GM23248 (cell line): ENCODE data around the gene TLR8. TPM values are rescaled to one million over a fixed set of nuclear protein-coding genes. Genes with fewer than 3 reads are reported as not detected.

Experiments
- DNase-seq: peaks from one replicate; pipeline ENCODE4 v3.0.0-alpha.2; 2015
- H2AFZ ChIP-seq: fragments of 200-600 bp; sonication (generic); 2 replicates; pipeline ENCODE4 v1.6.1; 2016; ENCODE audit warnings: antibody characterized with exemption
- H3F3A ChIP-seq: fragments of 200-600 bp; sonication (generic); 2 replicates; pipeline ENCODE4 v1.6.1; 2016; ENCODE audit warnings: mild to moderate bottlenecking, antibody characterized with exemption, mixed run types; ENCODE audit not compliant: insufficient read depth
- H3K27ac ChIP-seq: fragments of 200-600 bp; sonication (generic); 2 replicates; pipeline ENCODE4 v1.5.1; 2016; ENCODE audit warnings: mild to moderate bottlenecking
- H3K27me3 ChIP-seq: fragments of 200-600 bp; sonication (generic); replicated peaks from 2 replicates; pipeline ENCODE4 v1.6.1; 2016; ENCODE audit warnings: mild to moderate bottlenecking; ENCODE audit not compliant: insufficient read depth
- H3K36me3 ChIP-seq: fragments of 200-600 bp; sonication (generic); 2 replicates; pipeline ENCODE4 v1.6.1; 2016; ENCODE audit warnings: low read depth, mild to moderate bottlenecking
- H3K4me1 ChIP-seq: fragments of 200-600 bp; sonication (generic); 2 replicates; pipeline ENCODE4 v1.6.1; 2016; ENCODE audit warnings: mild to moderate bottlenecking; ENCODE audit not compliant: insufficient read depth
- H3K4me2 ChIP-seq: fragments of 200-600 bp; sonication (generic); one replicate; pipeline ENCODE4 v1.6.1; 2016; ENCODE audit warnings: mild to moderate bottlenecking; ENCODE audit not compliant: unreplicated experiment
- H3K4me3 ChIP-seq: fragments of 200-600 bp; sonication (generic); 2 replicates; pipeline ENCODE4 v1.5.1; 2016; ENCODE audit warnings: mild to moderate bottlenecking
- H3K79me2 ChIP-seq: fragments of 200-600 bp; sonication (generic); 2 replicates; pipeline ENCODE4 v1.6.1; 2016; ENCODE audit warnings: mild to moderate bottlenecking; ENCODE audit not compliant: insufficient read depth
- H3K9ac ChIP-seq: fragments of 200-600 bp; sonication (generic); 2 replicates; pipeline ENCODE4 v1.6.1; 2016; ENCODE audit warnings: mild to moderate bottlenecking
- H3K9me2 ChIP-seq: fragments of 200-600 bp; sonication (generic); 2 replicates; pipeline ENCODE4 v1.6.1; 2016; ENCODE audit warnings: mixed run types, mild to moderate bottlenecking, moderate library complexity; ENCODE audit not compliant: insufficient read depth
- H3K9me3 ChIP-seq: fragments of 200-600 bp; sonication (generic); one replicate; pipeline ENCODE4 v1.6.1; 2017; ENCODE audit warnings: low read depth
- H4K20me1 ChIP-seq: fragments of 200-600 bp; sonication (generic); 2 replicates; pipeline ENCODE4 v1.6.0; 2016; ENCODE audit not compliant: insufficient read depth
- EZH2 ChIP-seq: fragments of 200-600 bp; sonication (generic); IDR thresholded peaks from 2 replicates; pipeline ENCODE4 v1.6.1; 2018; ENCODE audit warnings: antibody characterized with exemption, mild to moderate bottlenecking; ENCODE audit not compliant: insufficient read depth, poor library complexity, severe bottlenecking
- EZH2phosphoT487 ChIP-seq: fragments of 200-600 bp; sonication (generic); IDR thresholded peaks from 2 replicates; pipeline ENCODE4 v1.6.1; 2018; ENCODE audit warnings: antibody characterized with exemption, moderate library complexity, mild to moderate bottlenecking, low read depth; ENCODE audit not compliant: insufficient read depth
- WGBS, 2 experiments: methylation state at CpG; one replicate each; pipeline ENCODE4 v1.1.6; 2015 to 2017; ENCODE audit warnings: low lambda C conversion rate in 2 of 2, low coverage in 1 of 2; ENCODE audit errors: missing lambda C conversion rate in 2 of 2; 5-methylcytosine and 5-hydroxymethylcytosine counted together
- in situ Hi-C: fragments of 300-500 bp; cut with MboI; formaldehyde crosslinking; loops from 2 replicates; pipeline ENCODE4 v1.15.0; 2020
- polyA plus RNA-seq: library from polyadenylated mRNA; unstranded; fragments of >200 nt; fragmentation: Nextera tagmentation; extraction: Ambion mirVana; gene quantifications from 2 replicates; pipeline ENCODE4 v1.2.1, GENCODE V29; 2016
- total RNA-seq: library from RNA; depleted of rRNA; stranded (reverse); fragments of >200 nt; shearing (Covaris generic); gene quantifications from 2 replicates; pipeline ENCODE4 v1.2.3, GENCODE V29; 2014; rRNA removed

The TLR8 gene
- total RNA-seq (not detected in 2 replicates), polyA plus RNA-seq (not detected in 2 replicates)

- no peak for TF ChIP-seq EZH2phosphoT487
- TF ChIP-seq EZH2, result no peak
- Histone ChIP-seq H3K36me3 (no peaks in the 10 kb centered on the region), H3K9me2 (no peaks in the 10 kb centered on the region), H3K79me2 (no peaks in the 10 kb centered on the region), H3K27ac (no peak within 1 kb of the TSS), H3K27me3 (no peaks in the 10 kb centered on the region), H2AFZ (no peak within 1 kb of the TSS), H3F3A (no peaks in the 10 kb centered on the region), H3K4me2 (no peak within 1 kb of the TSS), H3K4me3 (no peak within 1 kb of the TSS), H3K4me1 (no peaks in the 10 kb centered on the region), H3K9me3 (no peaks in the 10 kb centered on the region), H3K9ac (no peak within 1 kb of the TSS), H4K20me1 (no peaks in the 10 kb centered on the region)
- no peak for DNase-seq
- 76 to 82% methylated on average over 13 to 15 of the region's 15 CpGs for WGBS, 2 experiments
- in situ Hi-C loops, result loop anchor here (25.0 kb wide), 1 partner anchor 1131 kb away; the partner anchor contains the start of gene GEMIN8
These were observed at the start of gene TLR8 for GRCh38 chrX:12906046-12906761. TSS of gene TLR8 (plus strand) at chrX:12906620. CDS start at chrX:12906707, 87 bp downstream.

- Histone ChIP-seq H3K9me3 (no peaks in the 10 kb centered on the region), H3K4me3 (no peak overlapping the region), H2AFZ (no peak overlapping the region), H3K9ac (no peak overlapping the region), H3K9me2 (no peaks in the 10 kb centered on the region), H3K27me3 (no peaks in the 10 kb centered on the region), H3K36me3 (no peaks in the 10 kb centered on the region), H3K79me2 (no peaks in the 10 kb centered on the region), H4K20me1 (no peaks in the 10 kb centered on the region), H3K4me2 (no peak overlapping the region), H3K4me1 (no peaks in the 10 kb centered on the region), H3K27ac (no peak overlapping the region), H3F3A (no peaks in the 10 kb centered on the region)
- no peak for DNase-seq
- in situ Hi-C loops, result no loop called here
- WGBS, 2 experiments, result 24 to 26% methylated on average over 7 of the region's 7 CpGs
- TF ChIP-seq EZH2 (no peak), EZH2phosphoT487 (no peak)
These were observed 41.1 kb upstream of the TLR8 start for GRCh38 chrX:12865359-12865758.

GRCh38 chrX:12866451-12867377 lies 39.7 kb upstream of the TLR8 start, which contains the start of gene TLR7:
TSS of gene TLR7 (plus strand) at chrX:12867072. CDS start at chrX:12867579, 507 bp downstream.
- Histone ChIP-seq H3K4me3 (no peak within 1 kb of the TSS), H3K4me2 (no peak within 1 kb of the TSS), H3K9me2 (no peaks in the 10 kb centered on the region), H3F3A (no peaks in the 10 kb centered on the region), H3K79me2 (no peaks in the 10 kb centered on the region), H3K27me3 (no peaks in the 10 kb centered on the region), H3K36me3 (no peaks in the 10 kb centered on the region), H3K4me1 (no peaks in the 10 kb centered on the region), H3K9ac (no peak within 1 kb of the TSS), H3K27ac (no peak within 1 kb of the TSS), H4K20me1 (no peaks in the 10 kb centered on the region), H2AFZ (no peak within 1 kb of the TSS), H3K9me3 (no peaks in the 10 kb centered on the region)
- TF ChIP-seq EZH2, result no peak
- no peak for TF ChIP-seq EZH2phosphoT487
- in situ Hi-C loops, result no loop called here
- no peak for DNase-seq
- WGBS, 2 experiments, result 15 to 24% methylated on average over 7 of the region's 7 CpGs

- H3K9me2 ChIP-seq, result no peaks in the 10 kb centered on the region
- no peaks in the 10 kb centered on the region for H3K9me3 ChIP-seq
- H3K27me3 ChIP-seq, result no peaks in the 10 kb centered on the region
- 9 to 24% methylated on average over 4 of the region's 4 CpGs for WGBS, 2 experiments
- no peak overlapping the region for H3K9ac ChIP-seq
- no peaks in the 10 kb centered on the region for H4K20me1 ChIP-seq
- H3K4me2 ChIP-seq, result no peak overlapping the region
- no peaks in the 10 kb centered on the region for H3F3A ChIP-seq
- no peak for TF ChIP-seq EZH2
- TF ChIP-seq EZH2phosphoT487, result no peak
- in situ Hi-C loops, result no loop called here
- no peak overlapping the region for H2AFZ ChIP-seq
- H3K4me1 ChIP-seq, result no peaks in the 10 kb centered on the region
- no peak for DNase-seq
- H3K36me3 ChIP-seq, result no peaks in the 10 kb centered on the region
- no peaks in the 10 kb centered on the region for H3K79me2 ChIP-seq
- no peak overlapping the region for H3K27ac ChIP-seq
- no peak overlapping the region for H3K4me3 ChIP-seq
These were observed 38.7 kb upstream of the TLR8 start for GRCh38 chrX:12867685-12868084.
